HEK293 (cell line): ENCODE data around the gene INPP4B.

ENCODE experiments used
- CTCF ChIA-PET: fragments of 350-600 bp; formaldehyde crosslinking; extraction: SDS; loops from one replicate; lab custom pipeline; 2021; ENCODE audit warnings: antibody characterized with exemption; lab: Yijun Ruan, JAX
- POLR2A ChIA-PET: fragments of 300-600 bp; formaldehyde crosslinking; extraction: SDS; loops from one replicate; lab custom pipeline; 2020; ENCODE audit warnings: antibody characterized with exemption, inconsistent platforms; lab: Yijun Ruan, JAX
- H3K27ac ChIP-seq: fragments of 200-500 bp; sonication (Bioruptor generic); 2 replicates; pipeline ENCODE4 v1.5.1; 2014; ENCODE audit warnings: low read depth, low read length, control low read depth, inconsistent platforms; ENCODE audit errors: extremely low read depth
- H3K36me3 ChIP-seq, 2 experiments: fragments of 200-500 bp in 1 of 2; sonication (Bioruptor generic) in 1 of 2; 1 replicate in 1 of 2; 2 replicates in 1 of 2; pipeline ENCODE4 v1.5.1; 2014 to 2017; ENCODE audit warnings: inconsistent platforms in 2 of 2, low read length in 2 of 2; ENCODE audit not compliant: control insufficient read depth in 2 of 2, insufficient read depth in 1 of 2
- H3K4me1 ChIP-seq: fragments of 200-500 bp; sonication (Bioruptor generic); 2 replicates; pipeline ENCODE4 v1.5.1; 2014; ENCODE audit warnings: mild to moderate bottlenecking, low read length, inconsistent platforms; ENCODE audit not compliant: control insufficient read depth, insufficient read depth
- H3K4me3 ChIP-seq: 2 replicates; pipeline ENCODE4 v1.5.1; 2011; ENCODE audit warnings: low read depth, mild to moderate bottlenecking, control low read depth, low read length, moderate library complexity
- H3K9me3 ChIP-seq: fragments of 200-500 bp; sonication (Bioruptor generic); 2 replicates; pipeline ENCODE4 v1.5.1; 2014; ENCODE audit warnings: low read depth, low read length, inconsistent platforms; ENCODE audit not compliant: control insufficient read depth, insufficient read depth
- CTCF ChIP-seq: fragments of 450-650 bp; formaldehyde crosslinking; IDR thresholded peaks from 2 replicates; pipeline ENCODE4 v1.5.1; 2016; ENCODE audit warnings: missing biosample characterization, missing genetic modification characterization
- HOXA7 ChIP-seq: sonication (generic); formaldehyde crosslinking; IDR thresholded peaks from 2 replicates; pipeline ENCODE4 v1.8.1; 2022; ENCODE audit warnings: missing genetic modification reagents, borderline replicate concordance
- KLF10 ChIP-seq: fragments of 450-650 bp; IDR thresholded peaks from 2 replicates; pipeline ENCODE4 v1.5.1; 2018; ENCODE audit warnings: missing biosample characterization, mild to moderate bottlenecking, missing genetic modification characterization
- KLF17 ChIP-seq: fragments of 450-650 bp; formaldehyde crosslinking; IDR thresholded peaks from 2 replicates; pipeline ENCODE4 v1.5.1; 2016; ENCODE audit warnings: missing biosample characterization, missing genetic modification characterization
- OSR2 ChIP-seq: fragments of 450-650 bp; formaldehyde crosslinking; IDR thresholded peaks from 2 replicates; pipeline ENCODE4 v1.5.1; 2016; ENCODE audit warnings: missing biosample characterization, missing genetic modification characterization
- ZFP3 ChIP-seq: fragments of 450-650 bp; formaldehyde crosslinking; IDR thresholded peaks from 2 replicates; pipeline ENCODE4 v1.5.1; 2016; ENCODE audit warnings: low read depth, missing biosample characterization, missing genetic modification characterization
- ZNF155 ChIP-seq: fragments of 450-650 bp; formaldehyde crosslinking; IDR thresholded peaks from 2 replicates; pipeline ENCODE4 v1.5.1; 2016; ENCODE audit warnings: missing biosample characterization, missing genetic modification characterization
- ZNF518A ChIP-seq: fragments of 450-650 bp; formaldehyde crosslinking; conservative IDR thresholded peaks from 2 replicates; pipeline ENCODE4 v1.5.1; 2016; ENCODE audit warnings: low read depth, missing biosample characterization, missing genetic modification characterization
- ZNF544 ChIP-seq: fragments of 450-650 bp; formaldehyde crosslinking; IDR thresholded peaks from 2 replicates; pipeline ENCODE4 v1.5.0; 2017; ENCODE audit warnings: missing biosample characterization, missing genetic modification characterization
- ZNF626 ChIP-seq: fragments of 450-650 bp; sonication (Bioruptor Pico); formaldehyde crosslinking; IDR thresholded peaks from 2 replicates; pipeline ENCODE4 v1.5.1; 2018; ENCODE audit warnings: missing biosample characterization, missing genetic modification characterization, inconsistent platforms
- ZNF843 ChIP-seq: fragments of 450-650 bp; formaldehyde crosslinking; IDR thresholded peaks from 2 replicates; pipeline ENCODE4 v1.5.1; 2016; ENCODE audit warnings: missing biosample characterization, missing genetic modification characterization
- ZXDB ChIP-seq: fragments of 450-650 bp; formaldehyde crosslinking; IDR thresholded peaks from 2 replicates; pipeline ENCODE4 v1.5.1; 2016; ENCODE audit warnings: missing biosample characterization, missing genetic modification characterization
- TF ChIP-seq, protein P1 (sequence below): IDR thresholded peaks from 2 replicates; pipeline ENCODE4 v1.6.1; 2011; ENCODE audit warnings: mild to moderate bottlenecking, low read depth, low read length, borderline replicate concordance
- TF ChIP-seq, protein P2 (sequence below): fragments of 450-650 bp; IDR thresholded peaks from 2 replicates; pipeline ENCODE4 v1.5.1; 2018; ENCODE audit warnings: missing biosample characterization, missing genetic modification characterization
- TF ChIP-seq, protein P3 (sequence below): fragments of 450-650 bp; formaldehyde crosslinking; IDR thresholded peaks from 2 replicates; pipeline ENCODE4 v1.5.1; 2016; ENCODE audit warnings: missing biosample characterization, missing genetic modification characterization

Gene INPP4B

GRCh38 chr4:142607976-142608375 is 238.1 kb downstream of the INPP4B start (continued):
- no peak for TF ChIP-seq ZNF518A (tag by site-specific recombination)
- TF ChIP-seq, protein P1, sequence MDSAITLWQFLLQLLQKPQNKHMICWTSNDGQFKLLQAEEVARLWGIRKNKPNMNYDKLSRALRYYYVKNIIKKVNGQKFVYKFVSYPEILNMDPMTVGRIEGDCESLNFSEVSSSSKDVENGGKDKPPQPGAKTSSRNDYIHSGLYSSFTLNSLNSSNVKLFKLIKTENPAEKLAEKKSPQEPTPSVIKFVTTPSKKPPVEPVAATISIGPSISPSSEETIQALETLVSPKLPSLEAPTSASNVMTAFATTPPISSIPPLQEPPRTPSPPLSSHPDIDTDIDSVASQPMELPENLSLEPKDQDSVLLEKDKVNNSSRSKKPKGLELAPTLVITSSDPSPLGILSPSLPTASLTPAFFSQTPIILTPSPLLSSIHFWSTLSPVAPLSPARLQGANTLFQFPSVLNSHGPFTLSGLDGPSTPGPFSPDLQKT = no peak
- TF ChIP-seq ZNF544 (tag by site-specific recombination) = no peak
- TF ChIP-seq, protein P2, sequence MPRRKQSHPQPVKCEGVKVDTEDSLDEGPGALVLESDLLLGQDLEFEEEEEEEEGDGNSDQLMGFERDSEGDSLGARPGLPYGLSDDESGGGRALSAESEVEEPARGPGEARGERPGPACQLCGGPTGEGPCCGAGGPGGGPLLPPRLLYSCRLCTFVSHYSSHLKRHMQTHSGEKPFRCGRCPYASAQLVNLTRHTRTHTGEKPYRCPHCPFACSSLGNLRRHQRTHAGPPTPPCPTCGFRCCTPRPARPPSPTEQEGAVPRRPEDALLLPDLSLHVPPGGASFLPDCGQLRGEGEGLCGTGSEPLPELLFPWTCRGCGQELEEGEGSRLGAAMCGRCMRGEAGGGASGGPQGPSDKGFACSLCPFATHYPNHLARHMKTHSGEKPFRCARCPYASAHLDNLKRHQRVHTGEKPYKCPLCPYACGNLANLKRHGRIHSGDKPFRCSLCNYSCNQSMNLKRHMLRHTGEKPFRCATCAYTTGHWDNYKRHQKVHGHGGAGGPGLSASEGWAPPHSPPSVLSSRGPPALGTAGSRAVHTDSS (tag by site-specific recombination) = no peak

DNA sequence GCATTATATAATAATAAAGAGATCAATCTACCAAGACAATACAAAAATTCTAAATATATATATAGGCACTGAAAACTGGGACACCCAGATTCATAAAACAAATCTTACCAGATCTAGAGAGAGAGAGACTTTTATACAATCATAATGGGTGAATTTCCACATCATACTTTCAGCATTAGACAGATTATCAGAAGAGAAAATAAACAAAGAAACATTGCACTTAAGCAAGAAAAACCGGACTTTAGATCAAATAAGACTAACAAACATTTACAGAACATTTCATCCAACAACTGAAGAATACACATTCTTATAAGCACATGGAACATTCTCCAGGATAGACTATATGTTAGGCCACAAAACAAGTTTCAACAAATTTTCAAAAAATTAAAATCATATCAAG is 245.1 kb downstream of the INPP4B start:
- Histone ChIP-seq H3K4me3 (no peak overlapping the region), H3K27ac (no peak overlapping the region), H3K9me3 (no peaks in the 10 kb centered on the region), H3K4me1 (no peaks in the 10 kb centered on the region), H3K36me3 (no peaks in the 10 kb centered on the region)
- TF ChIP-seq ZNF843 (no peak), ZXDB (tag by site-specific recombination) (no peak), OSR2 (tag by site-specific recombination) (no peak), KLF10 (tag by site-specific recombination) (no peak), ZFP3 (tag by site-specific recombination) (no peak), HOXA7 (CRISPR knock-in tag) (no peak)
- TF ChIP-seq, protein P3, sequence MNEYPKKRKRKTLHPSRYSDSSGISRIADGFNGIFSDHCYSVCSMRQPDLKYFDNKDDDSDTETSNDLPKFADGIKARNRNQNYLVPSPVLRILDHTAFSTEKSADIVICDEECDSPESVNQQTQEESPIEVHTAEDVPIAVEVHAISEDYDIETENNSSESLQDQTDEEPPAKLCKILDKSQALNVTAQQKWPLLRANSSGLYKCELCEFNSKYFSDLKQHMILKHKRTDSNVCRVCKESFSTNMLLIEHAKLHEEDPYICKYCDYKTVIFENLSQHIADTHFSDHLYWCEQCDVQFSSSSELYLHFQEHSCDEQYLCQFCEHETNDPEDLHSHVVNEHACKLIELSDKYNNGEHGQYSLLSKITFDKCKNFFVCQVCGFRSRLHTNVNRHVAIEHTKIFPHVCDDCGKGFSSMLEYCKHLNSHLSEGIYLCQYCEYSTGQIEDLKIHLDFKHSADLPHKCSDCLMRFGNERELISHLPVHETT (tag by site-specific recombination) = no peak
- ChIA-PET CTCF (no interaction called here), POLR2A (no interaction called here)

DNA sequence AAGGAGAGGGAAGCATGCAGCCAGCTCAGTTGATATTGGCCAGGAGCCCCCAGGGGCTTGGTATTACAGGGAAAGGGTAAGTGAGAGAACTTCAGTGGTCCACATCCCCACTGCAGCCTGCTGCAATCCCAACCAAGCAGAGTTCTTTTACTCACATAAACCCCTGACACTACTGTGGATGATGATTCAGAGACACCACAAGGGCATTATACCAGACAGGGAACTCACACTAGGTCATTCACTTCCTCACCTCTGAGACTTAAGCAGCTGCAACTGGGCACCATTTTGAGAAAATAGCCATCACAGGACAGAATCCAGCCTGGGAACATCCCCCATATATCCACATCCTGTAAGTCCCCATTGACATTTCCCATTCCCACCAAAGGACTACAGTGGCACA is 248.0 kb downstream of the INPP4B start:
- no peak overlapping the region for H3K27ac ChIP-seq
- POLR2A ChIA-PET = no interaction called here
- H3K36me3 ChIP-seq = no peaks in the 10 kb centered on the region
- no peak overlapping the region for H3K4me3 ChIP-seq
- no peaks in the 10 kb centered on the region for H3K9me3 ChIP-seq
- CTCF ChIA-PET = no interaction called here
- no peaks in the 10 kb centered on the region for H3K4me1 ChIP-seq
- TF ChIP-seq KLF17 (tag by site-specific recombination) (no peak), ZNF155 (tag by site-specific recombination) (no peak), CTCF (no peak), ZNF626 (tag by site-specific recombination) (no peak)
